Neural cell (in vitro differentiated cells): ENCODE data around the gene DPF3. TPM values are rescaled to one million over a fixed set of nuclear protein-coding genes. Genes with fewer than 3 reads are reported as not detected.

ENCODE experiments used
- H2AFZ ChIP-seq: fragments of 200-600, 300-800 bp; sonication (generic), shearing (Covaris generic); 2 replicates; pipeline ENCODE4 v1.6.0; 2014; ENCODE audit warnings: low read depth, mild to moderate bottlenecking, antibody characterized with exemption, low read length, moderate library complexity
- H3F3A ChIP-seq: fragments of 200-600 bp; shearing (Covaris generic); 2 replicates; pipeline ENCODE4 v1.6.1; 2016; ENCODE audit warnings: mild to moderate bottlenecking, moderate library complexity, mixed read lengths, antibody characterized with exemption, low read length; ENCODE audit not compliant: insufficient read depth, poor library complexity, severe bottlenecking
- H3K27ac ChIP-seq: fragments of 200-600, 300-800 bp; sonication (generic), shearing (Covaris generic); 2 replicates; pipeline ENCODE4 v1.5.1; 2014; ENCODE audit warnings: mild to moderate bottlenecking, low read length, moderate library complexity
- H3K27me3 ChIP-seq: fragments of 300-800, 200-600 bp; sonication (generic), shearing (Covaris generic); 2 replicates; pipeline ENCODE4 v1.6.0; 2014; ENCODE audit warnings: mild to moderate bottlenecking, low read depth, low read length, moderate library complexity; ENCODE audit not compliant: insufficient read depth
- H3K36me3 ChIP-seq: fragments of 300-800, 200-600 bp; sonication (generic), shearing (Covaris generic); 2 replicates; pipeline ENCODE4 v1.5.1; 2014; ENCODE audit warnings: mild to moderate bottlenecking, antibody characterized with exemption, low read length, moderate library complexity; ENCODE audit not compliant: insufficient read depth
- H3K4me2 ChIP-seq: fragments of 300-800, 200-600 bp; sonication (generic), shearing (Covaris generic); 2 replicates; pipeline ENCODE4 v1.6.0; 2014; ENCODE audit warnings: mild to moderate bottlenecking, low read length
- H3K4me3 ChIP-seq: fragments of 300-800, 200-600 bp; sonication (generic), shearing (Covaris generic); 2 replicates; pipeline ENCODE4 v1.5.1; 2014; ENCODE audit warnings: mild to moderate bottlenecking, low read length, moderate library complexity
- H3K79me2 ChIP-seq: fragments of 200-600 bp; shearing (Covaris generic); replicated peaks from 2 replicates; pipeline ENCODE4 v1.6.0; 2014; ENCODE audit warnings: mild to moderate bottlenecking, low read length, moderate library complexity; ENCODE audit not compliant: insufficient read depth
- H3K9ac ChIP-seq: fragments of 300-800, 200-600 bp; sonication (generic), shearing (Covaris generic); 2 replicates; pipeline ENCODE4 v1.6.1; 2016; ENCODE audit warnings: mild to moderate bottlenecking, low read length, mixed read lengths
- H3K9me2 ChIP-seq: fragments of 200-600 bp; shearing (Covaris generic); 2 replicates; pipeline ENCODE4 v1.6.1; 2016; ENCODE audit warnings: mild to moderate bottlenecking, low read length, mixed read lengths; ENCODE audit not compliant: insufficient read depth
- H3K9me3 ChIP-seq: fragments of 200-600, 300-800 bp; sonication (generic), shearing (Covaris generic); 2 replicates; pipeline ENCODE4 v1.6.1; 2016; ENCODE audit warnings: mild to moderate bottlenecking, mixed run types, low read length, moderate library complexity, mixed read lengths
- H4K20me1 ChIP-seq: fragments of 200-600 bp; shearing (Covaris generic); 2 replicates; pipeline ENCODE4 v1.6.1; 2016; ENCODE audit warnings: mild to moderate bottlenecking, mixed run types; ENCODE audit not compliant: insufficient read depth
- CTCF ChIP-seq: fragments of 450-650 bp; IDR thresholded peaks from 2 replicates; pipeline ENCODE4 v1.5.1; 2014; ENCODE audit warnings: antibody characterized with exemption, mild to moderate bottlenecking, moderate library complexity; ENCODE audit not compliant: poor library complexity, severe bottlenecking
- EZH2 ChIP-seq: fragments of 200-600, 300-800 bp; shearing (Covaris generic), sonication (generic); IDR thresholded peaks from 2 replicates; pipeline ENCODE4 v1.6.1; 2014; ENCODE audit warnings: antibody characterized with exemption, low read length, borderline replicate concordance, mild to moderate bottlenecking; ENCODE audit not compliant: insufficient read depth, poor library complexity, severe bottlenecking
- MXI1 ChIP-seq: fragments of 450-650 bp; conservative IDR thresholded peaks from 2 replicates; pipeline ENCODE4 v1.6.1; 2014; ENCODE audit warnings: antibody characterized with exemption, mild to moderate bottlenecking; ENCODE audit not compliant: poor library complexity, severe bottlenecking
- POLR2AphosphoS5 ChIP-seq: IDR thresholded peaks from 2 replicates; pipeline ENCODE4 v1.6.1; 2012
- RAD21 ChIP-seq: fragments of 450-650 bp; conservative IDR thresholded peaks from 2 replicates; pipeline ENCODE4 v1.6.1; 2014; ENCODE audit warnings: antibody characterized with exemption, mild to moderate bottlenecking, moderate library complexity
- REST ChIP-seq: IDR thresholded peaks from 2 replicates; pipeline ENCODE4 v1.6.1; 2012; ENCODE audit warnings: borderline replicate concordance
- SMC3 ChIP-seq: fragments of 450-650 bp; conservative IDR thresholded peaks from 2 replicates; pipeline ENCODE4 v1.6.1; 2014; ENCODE audit warnings: antibody characterized with exemption, mild to moderate bottlenecking, moderate library complexity; ENCODE audit not compliant: poor library complexity
- TAF1 ChIP-seq: IDR thresholded peaks from 2 replicates; pipeline ENCODE4 v1.6.1; 2012; ENCODE audit warnings: low read depth
- polyA plus RNA-seq: library from polyadenylated mRNA; depleted of rRNA; stranded (reverse); fragments of >200 nt; gene quantifications from 2 replicates; pipeline ENCODE4 v1.2.3, GENCODE V29; 2014

DPF3 gene
- polyA plus RNA-seq, 1 donor from 2014 or later: 2.9 TPM

- H3K4me2 ChIP-seq: no peak overlapping the region
- H3K36me3 ChIP-seq: no peaks in the 10 kb centered on the region
- no peaks in the 10 kb centered on the region for H3K79me2 ChIP-seq
- no peaks in the 10 kb centered on the region for H3K27me3 ChIP-seq
- no peak overlapping the region for H3K27ac ChIP-seq
- no peaks in the 10 kb centered on the region for H3F3A ChIP-seq
- no peaks in the 10 kb centered on the region for H3K9me3 ChIP-seq
- no peak overlapping the region for H3K4me3 ChIP-seq
- no peak for TF ChIP-seq RAD21
- no peak for TF ChIP-seq MXI1
- no peak for TF ChIP-seq SMC3
- no peak for TF ChIP-seq REST
- no peak for TF ChIP-seq POLR2AphosphoS5
- no peak for TF ChIP-seq EZH2
- TF ChIP-seq TAF1: no peak
- no peaks in the 10 kb centered on the region for H4K20me1 ChIP-seq
- H2AFZ ChIP-seq: no peak overlapping the region
- H3K9me2 ChIP-seq: no peaks in the 10 kb centered on the region
- no peak overlapping the region for H3K9ac ChIP-seq
Measured at GRCh38 chr14:72924337-72924736, 30.4 kb upstream of the DPF3 start.

- Histone ChIP-seq H2AFZ (no peak overlapping the region), H3F3A (no peaks in the 10 kb centered on the region), H3K79me2 (no peaks in the 10 kb centered on the region), H4K20me1 (no peaks in the 10 kb centered on the region), H3K27ac (no peak overlapping the region), H3K4me2 (no peak overlapping the region), H3K27me3 (no peaks in the 10 kb centered on the region), H3K9me3 (no peaks in the 10 kb centered on the region), H3K36me3 (no peaks in the 10 kb centered on the region), H3K9ac (no peak overlapping the region), H3K9me2 (no peaks in the 10 kb centered on the region), H3K4me3 (no peak overlapping the region)
- no peak for TF ChIP-seq REST
- no peak for TF ChIP-seq CTCF
Measured at GRCh38 chr14:72921396-72921795, 27.5 kb upstream of the DPF3 start.
